HG03159 (cell line): ENCODE data around the gene CLEC16A.
"Not testable (repeated sequence)": the region's sequence is repeated elsewhere in the genome, so short reads cannot be mapped to it uniquely, and the experiment has no call there.

Experiments used
- ATAC-seq: cut with Tn5 transposase; IDR thresholded peaks from one replicate; pipeline ENCODE4 v1.9.1; 2021; ENCODE audit warnings: mild to moderate bottlenecking, moderate library complexity; ENCODE audit not compliant: unreplicated experiment

CLEC16A gene

DNA sequence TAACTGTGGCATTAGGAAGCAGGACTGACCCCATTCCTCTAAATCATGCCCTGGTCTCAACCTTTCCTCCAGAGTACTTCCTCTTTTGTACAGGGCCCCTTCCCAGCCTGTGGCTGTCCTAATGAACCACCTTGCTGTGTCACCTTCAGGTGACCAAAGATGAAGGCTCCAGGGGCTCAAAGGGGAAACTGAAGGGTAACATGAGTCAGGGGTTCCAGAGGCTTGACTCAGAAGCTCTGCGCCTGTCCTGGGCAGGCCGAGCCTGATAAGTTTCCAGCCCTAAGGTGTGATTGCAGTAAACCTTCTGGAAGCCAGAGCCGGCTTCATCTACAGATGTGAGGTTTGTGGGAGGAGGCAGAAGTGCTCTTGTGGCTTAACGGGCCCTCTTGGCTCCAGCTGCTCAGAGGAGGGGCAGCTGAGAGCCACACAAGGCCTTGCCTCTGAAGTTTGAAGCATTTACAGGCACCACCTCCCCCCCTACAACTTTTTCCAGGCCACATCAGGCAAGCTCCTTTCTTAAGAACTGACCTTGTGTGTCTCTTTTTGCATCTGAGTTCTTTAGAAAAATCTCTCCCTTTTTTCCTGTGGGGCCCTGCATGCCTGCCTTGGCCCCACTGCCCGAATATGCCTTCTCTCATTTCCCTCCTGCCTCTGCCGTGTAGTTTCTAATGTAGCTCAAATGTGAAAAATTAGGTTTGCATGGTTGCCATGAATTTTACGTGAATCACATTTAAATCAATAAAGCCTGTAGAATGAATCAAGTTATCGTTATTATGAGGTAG lies 149.9 kb downstream of the CLEC16A start:
- ATAC-seq: peak; percentile 48

GRCh38 chr16:11094857-11095565 lies 150.6 kb downstream of the CLEC16A start:
- ATAC-seq: peak; percentile 40

GRCh38 chr16:11095935-11096334 lies 151.6 kb downstream of the CLEC16A start:
- ATAC-seq: no peak

DNA sequence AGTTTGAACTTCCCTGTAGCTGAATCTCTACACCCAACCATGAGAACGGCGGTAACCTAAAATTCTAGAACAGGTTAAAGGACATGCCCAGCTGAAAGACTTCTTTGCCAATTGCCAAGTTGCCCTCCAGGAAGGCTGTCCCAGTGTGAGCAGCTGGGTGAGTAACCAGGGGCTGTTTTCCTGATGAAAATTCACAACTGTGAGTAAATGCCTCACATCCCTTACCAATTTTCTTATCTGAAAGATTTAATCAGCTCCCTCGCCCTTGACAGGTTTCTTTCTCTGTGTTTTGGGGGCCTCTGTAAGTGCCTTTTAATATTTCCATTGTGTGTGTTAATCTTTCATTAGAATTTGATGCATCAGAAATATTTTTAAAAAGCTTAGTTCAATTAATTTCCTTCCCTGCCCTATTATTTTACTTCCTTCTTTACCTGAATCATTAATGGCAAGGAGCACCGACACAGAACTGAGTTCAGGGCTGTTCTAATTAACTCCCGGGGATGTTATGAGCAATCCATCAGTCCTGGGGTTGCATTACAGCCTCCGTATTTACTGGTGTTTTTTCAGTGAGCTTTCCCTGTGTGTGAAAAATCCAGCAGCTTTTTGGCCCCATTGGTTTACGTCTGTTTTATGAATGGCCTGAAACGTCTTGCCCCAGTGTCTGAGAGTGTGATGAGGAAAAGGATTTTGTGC lies 152.9 kb downstream of the CLEC16A start:
- ATAC-seq: no peak

DNA sequence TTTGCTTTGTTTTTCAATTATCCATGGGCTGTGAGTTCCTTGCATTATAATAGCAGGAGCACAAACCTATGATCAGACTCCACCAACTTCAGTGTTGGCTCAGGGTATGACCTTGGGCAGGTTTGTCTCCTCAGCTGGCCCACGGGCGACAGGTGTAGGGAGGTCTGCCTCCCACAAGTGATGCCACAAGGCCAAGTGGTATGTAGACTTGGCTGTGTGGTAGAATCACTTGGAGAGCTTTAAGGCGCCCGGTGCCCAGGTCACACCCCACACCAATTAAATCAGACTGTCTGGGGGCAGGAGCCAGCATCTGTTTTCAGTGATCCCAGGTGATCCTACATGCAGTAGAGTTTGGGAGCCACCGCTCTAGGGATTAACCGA lies 153.4 kb downstream of the CLEC16A start:
- ATAC-seq: no peak

GRCh38 chr16:11098601-11099390 lies 154.4 kb downstream of the CLEC16A start:
- no peak for ATAC-seq

GRCh38 chr16:11099672-11100205 lies 155.4 kb downstream of the CLEC16A start:
- ATAC-seq: peak; percentile 36

- peak; percentile 42 for ATAC-seq
Observed at GRCh38 chr16:11100239-11100750, 155.9 kb downstream of the CLEC16A start.

- no peak for ATAC-seq
Observed at GRCh38 chr16:11101283-11101682, 156.9 kb downstream of the CLEC16A start.

DNA sequence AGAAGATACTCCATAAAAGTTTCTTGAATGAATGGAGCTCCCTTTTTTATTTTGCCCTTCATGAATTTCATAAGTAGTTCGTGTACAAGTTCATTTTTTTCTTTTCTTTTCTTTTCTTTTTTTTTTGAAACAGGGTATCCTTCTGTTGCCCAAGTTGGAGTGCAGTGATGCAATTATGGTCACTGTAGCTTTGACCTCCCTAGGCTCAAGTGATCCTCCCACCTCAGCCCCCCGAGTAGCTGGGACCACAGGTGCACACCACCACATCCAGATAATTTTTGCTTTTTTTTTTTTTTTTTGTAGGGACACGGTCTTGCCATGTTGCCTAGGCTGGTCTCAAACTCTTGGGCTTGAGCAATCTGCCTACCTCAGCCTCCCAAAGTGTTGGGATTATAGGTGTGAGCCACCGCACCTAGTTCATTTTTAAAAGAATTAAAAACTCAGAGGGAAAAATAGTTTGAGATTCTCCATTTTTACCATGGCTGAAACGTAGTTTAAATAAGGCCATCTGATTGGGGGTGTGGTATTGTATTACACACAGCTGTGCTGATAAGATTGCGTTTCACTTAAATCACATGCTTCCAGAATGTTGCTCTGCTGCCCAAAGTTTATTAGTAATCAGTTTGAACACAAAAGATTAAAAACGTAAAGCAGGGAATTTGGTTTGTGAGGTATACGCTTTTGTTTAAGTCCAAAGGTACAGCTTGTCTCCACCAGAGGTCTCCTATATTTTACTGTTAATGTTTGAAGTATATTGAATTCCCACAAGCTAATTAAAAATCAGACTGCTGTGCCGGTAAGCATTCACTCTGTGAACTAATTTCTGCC lies 157.5 kb downstream of the CLEC16A start:
- ATAC-seq: no peak

GRCh38 chr16:11102523-11102898 lies 158.1 kb downstream of the CLEC16A start:
- ATAC-seq: no peak

GRCh38 chr16:11103301-11103700 lies 158.9 kb downstream of the CLEC16A start:
- ATAC-seq: not testable (repeated sequence)

GRCh38 chr16:11104168-11105037 lies 160.0 kb downstream of the CLEC16A start:
- no peak for ATAC-seq

DNA sequence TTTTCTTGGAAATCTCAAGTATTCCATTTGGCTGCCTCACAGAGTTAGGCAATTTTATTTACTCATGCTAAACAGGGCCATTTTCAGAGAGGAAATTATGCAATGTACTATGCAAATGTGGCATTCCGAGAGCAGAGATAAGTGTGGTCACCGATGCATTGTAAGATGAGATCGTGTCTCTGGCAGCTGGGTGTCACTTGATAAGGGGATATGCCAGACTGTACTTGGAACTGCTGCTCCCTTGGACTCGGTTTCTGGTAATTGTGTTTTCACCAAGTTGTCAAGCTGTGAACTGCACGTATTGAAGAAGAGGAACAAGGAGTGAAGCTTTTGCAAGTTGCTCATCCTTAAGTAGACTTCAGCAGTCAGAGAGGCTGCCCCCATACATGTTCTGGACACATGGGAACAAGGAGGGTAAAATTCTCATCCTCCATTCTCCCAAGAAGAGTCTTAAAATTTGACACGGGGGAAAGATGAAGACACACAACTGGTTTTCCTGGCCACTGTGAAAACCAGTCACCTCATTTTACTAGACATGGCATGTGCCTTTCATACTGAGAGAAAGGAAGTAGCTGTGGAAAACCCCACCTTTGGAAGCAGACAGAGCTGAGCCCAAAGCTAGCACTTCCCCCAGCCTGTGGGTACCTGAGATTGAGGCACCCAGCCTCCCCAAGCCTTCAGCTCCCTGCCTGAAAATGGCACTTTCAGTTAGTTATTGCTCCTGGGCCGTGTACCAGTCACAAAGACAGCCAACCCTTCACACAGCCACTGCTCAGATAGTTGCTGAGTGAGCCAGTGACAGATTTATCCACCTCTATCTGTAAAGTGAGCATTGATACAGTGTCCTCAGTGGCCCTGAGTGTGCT lies 160.9 kb downstream of the CLEC16A start:
- peak; percentile 71 for ATAC-seq

DNA sequence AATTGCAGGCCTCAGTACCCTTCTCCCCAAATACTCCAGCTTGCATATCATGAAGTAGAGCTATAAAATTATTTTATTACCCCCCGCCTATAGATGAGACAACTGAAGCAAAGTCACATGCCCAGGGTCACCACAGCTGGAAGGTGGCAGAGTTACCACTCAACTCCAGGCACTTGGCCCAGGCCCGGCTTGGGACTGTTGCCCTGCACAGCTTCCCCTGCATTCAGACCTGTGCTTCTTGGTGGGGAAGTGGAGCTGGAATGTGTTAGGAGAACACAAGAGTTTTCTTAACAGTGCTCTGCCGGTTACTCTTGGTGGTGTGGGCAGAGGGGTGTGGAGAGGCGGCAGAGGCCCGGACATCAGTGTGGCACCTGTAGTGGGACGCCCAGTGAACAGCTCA lies 162.4 kb downstream of the CLEC16A start:
- no peak for ATAC-seq

GRCh38 chr16:11107780-11108465 lies 163.6 kb downstream of the CLEC16A start:
- no peak for ATAC-seq

- ATAC-seq: no peak
Observed at GRCh38 chr16:11108466-11108805, 164.1 kb downstream of the CLEC16A start.
